ENCODE measurements around the gene CALHM1.
A peak's percentile ranks its signal among the peaks of the same experiment; 100 is the strongest.

Gene CALHM1

DNA sequence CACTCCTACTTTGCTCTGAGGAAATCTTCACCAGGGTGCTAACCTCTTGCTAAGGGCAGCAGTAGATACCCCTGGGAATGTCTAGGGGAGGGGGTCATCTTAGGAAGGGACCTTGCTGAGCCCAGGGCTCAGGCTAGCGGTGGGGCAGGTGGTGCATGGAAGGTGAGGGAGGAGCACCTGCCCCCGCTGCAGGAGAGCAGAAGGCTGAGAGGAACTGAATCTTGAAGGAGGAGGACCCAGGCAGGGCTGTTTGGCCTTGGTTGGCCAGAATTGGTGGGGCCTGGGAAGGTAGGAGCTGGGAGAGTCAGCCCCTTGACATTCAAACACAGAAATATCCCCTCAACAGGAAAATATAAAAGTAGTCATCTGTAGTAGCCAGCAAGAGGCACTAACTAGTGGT lies 13.3 kb upstream of the CALHM1 start:
- no peak overlapping the region for H3K4me3 ChIP-seq (ENCODE audit: low read depth, low read length)
- DNase-seq (ENCODE audit: low read depth), result no peak
- TF ChIP-seq, protein P1, sequence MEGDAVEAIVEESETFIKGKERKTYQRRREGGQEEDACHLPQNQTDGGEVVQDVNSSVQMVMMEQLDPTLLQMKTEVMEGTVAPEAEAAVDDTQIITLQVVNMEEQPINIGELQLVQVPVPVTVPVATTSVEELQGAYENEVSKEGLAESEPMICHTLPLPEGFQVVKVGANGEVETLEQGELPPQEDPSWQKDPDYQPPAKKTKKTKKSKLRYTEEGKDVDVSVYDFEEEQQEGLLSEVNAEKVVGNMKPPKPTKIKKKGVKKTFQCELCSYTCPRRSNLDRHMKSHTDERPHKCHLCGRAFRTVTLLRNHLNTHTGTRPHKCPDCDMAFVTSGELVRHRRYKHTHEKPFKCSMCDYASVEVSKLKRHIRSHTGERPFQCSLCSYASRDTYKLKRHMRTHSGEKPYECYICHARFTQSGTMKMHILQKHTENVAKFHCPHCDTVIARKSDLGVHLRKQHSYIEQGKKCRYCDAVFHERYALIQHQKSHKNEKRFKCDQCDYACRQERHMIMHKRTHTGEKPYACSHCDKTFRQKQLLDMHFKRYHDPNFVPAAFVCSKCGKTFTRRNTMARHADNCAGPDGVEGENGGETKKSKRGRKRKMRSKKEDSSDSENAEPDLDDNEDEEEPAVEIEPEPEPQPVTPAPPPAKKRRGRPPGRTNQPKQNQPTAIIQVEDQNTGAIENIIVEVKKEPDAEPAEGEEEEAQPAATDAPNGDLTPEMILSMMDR (IDR thresholded peaks at IDR 0.05; ENCODE audit: control insufficient read depth, extremely low read depth, insufficient read depth), result no peak

DNA sequence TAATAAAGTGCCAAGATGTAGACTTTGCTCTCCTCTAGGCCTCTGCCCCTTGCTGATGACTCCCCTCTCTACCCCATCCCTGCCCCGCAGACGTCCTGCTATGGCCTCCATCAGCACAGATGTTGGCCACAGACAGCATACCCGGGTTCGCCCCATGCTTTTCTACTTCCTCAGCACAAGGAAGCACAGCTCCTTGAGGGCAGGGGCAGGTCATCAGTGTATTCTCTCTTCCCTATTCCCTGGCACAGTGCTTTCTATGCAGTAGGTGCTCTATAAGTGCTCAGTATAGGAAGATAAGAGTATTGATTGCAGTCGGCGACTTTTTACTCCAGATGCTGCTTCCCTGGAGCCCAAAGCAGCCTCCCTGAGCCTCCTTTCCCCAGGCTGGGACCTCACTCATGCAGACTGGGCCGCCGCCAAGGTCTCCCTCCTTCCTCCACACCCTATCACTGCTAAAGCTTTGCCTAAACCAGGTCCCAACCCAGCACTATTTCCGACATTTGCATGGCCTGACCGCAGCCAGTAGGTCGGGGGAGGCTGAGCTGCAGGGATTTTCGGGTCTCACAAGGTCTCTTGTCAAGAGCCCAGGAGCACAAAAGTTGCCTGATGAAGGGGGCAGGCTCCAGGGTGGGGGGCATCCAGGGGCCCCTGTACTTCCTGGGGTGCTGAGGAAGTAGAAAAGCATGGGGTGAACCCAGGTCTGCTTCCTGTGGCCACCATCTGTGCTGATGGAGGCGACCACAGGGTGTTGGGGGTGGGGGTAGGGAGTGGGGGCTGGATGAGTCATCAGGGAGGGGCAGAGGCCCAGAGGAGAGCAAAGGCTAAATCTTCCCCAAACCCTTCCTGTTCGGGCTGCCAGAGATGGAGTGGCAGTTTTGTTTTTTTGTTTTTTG lies 12.3 kb upstream of the CALHM1 start:
- no peak overlapping the region for H3K4me3 ChIP-seq (ENCODE audit: low read depth, low read length)
- no peak for DNase-seq (ENCODE audit: low read depth)
- TF ChIP-seq, protein P1 (IDR thresholded peaks at IDR 0.05; ENCODE audit: control insufficient read depth, extremely low read depth, insufficient read depth), result no peak

DNA sequence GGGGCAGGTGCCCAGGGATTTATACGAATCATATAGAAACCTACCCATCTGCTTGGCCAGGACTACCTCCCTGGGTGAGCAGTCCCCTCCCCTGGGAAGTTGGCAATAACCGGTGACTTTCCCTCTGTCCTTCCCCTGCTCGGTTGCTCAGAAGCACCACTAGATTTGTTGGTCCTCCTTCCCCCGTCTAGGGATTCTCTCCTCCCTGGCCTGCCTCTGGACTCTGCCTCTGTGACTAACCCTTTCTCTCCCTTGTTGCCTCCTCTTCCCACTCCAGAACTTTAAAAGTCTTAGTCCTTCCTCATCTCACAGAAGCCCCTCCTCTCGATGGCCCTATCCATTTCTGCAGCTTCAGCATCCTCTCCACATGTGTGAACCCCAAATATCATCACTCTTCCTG lies 10.5 kb upstream of the CALHM1 start:
- TF ChIP-seq, protein P1 (IDR thresholded peaks at IDR 0.05; ENCODE audit: control insufficient read depth, extremely low read depth, insufficient read depth), result no peak
- DNase-seq (ENCODE audit: low read depth), result no peak

DNA sequence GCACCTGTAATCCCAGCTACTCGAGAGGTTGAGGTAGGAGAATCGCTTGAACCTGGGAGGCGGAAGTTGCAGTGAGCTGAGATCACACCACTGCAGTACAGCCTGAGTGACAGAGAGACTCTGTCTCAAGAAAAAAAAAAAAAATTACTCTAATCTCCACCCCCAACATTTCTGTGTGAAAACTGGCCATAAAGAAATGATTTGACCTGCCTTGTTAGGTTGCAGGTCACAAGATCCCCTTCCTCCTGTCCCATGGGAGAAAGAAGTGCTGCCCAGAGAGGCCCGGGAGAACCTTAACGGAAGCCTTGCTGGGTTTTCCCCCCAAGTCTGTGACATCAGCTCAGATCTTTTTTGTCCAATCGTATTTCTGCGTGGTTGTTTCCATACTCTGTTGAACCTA lies 8.7 kb upstream of the CALHM1 start:
- H3K4me3 ChIP-seq (ENCODE audit: low read depth, low read length), result no peak overlapping the region
- TF ChIP-seq, protein P1 (IDR thresholded peaks at IDR 0.05; ENCODE audit: control insufficient read depth, extremely low read depth, insufficient read depth), result no peak
- no peak for DNase-seq (ENCODE audit: low read depth)

More for the DNA sequence above, 10.5 kb upstream of the CALHM1 start:
- H3K4me3 ChIP-seq (ENCODE audit: low read depth, low read length), result no peak overlapping the region

DNA sequence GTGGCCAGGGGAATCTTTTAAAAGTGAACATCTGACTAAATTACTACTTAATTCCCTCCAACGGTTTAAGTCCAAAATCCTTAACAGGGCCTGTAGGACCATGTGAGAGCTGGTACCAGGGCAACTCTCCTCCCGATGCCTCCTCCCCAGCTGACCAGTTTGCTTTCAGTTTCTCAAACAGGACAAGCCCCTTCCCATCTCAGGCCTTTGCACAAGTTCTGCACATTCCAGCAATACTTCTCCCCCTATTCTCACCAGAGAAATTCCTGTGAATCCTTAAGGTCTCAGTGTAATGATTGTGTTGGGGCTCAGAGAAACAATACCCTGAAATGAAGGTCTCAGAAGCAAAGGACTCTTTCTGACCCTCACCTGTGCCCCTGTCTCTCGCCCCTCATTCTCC lies 8.0 kb upstream of the CALHM1 start:
- H3K4me3 ChIP-seq (ENCODE audit: low read depth, low read length), result no peak overlapping the region
- DNase-seq (ENCODE audit: low read depth), result no peak

DNA sequence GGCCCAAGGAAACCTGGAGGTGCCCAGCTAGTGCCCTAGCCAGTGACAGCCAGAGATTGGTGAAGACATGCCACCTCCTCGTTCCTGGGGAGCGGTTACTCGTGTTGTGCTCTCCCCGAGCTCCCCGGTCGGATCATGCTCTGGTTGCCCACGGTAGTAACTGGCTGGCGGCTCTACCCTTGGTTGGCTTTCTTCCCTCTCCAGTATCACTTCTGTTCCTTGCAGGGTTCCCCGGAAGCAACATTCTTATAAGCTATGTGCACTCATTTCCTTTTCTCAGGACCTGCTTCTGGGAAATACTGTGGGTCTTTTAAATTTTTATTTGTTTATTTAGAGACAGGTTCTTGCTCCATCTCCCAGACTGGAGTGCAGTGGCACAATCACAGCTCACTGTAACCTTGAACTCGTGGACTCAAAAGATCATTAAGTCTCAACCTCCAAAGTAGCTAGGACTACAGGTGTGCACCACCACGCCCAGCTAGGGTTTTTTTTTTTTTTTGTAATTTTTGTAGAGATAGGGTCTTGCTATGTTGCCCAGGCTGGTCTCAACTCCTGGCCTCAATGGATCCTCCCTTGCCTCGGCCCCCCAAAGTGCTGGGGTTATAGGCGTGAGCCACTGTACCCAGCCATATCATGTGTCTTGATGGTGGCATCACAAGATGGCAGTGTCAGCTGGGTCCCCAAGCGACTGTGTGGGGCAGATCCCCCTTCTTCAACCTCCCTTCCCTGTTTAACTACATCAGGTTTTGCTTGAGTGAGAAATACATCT lies 6.9 kb upstream of the CALHM1 start:
- H3K4me3 ChIP-seq (ENCODE audit: low read depth, low read length), result no peak overlapping the region
- peak; percentile 53 for DNase-seq (ENCODE audit: low read depth)
- TF ChIP-seq, protein P1 (IDR thresholded peaks at IDR 0.05; ENCODE audit: control insufficient read depth, extremely low read depth, insufficient read depth), result no peak

More for the DNA sequence above, 8.0 kb upstream of the CALHM1 start:
- TF ChIP-seq, protein P1 (IDR thresholded peaks at IDR 0.05; ENCODE audit: control insufficient read depth, extremely low read depth, insufficient read depth), result no peak
